GM19397 (cell line): ENCODE data around the gene RMI1.
A peak's percentile ranks its signal among the peaks of the same experiment; 100 is the strongest.
"Not testable (repeated sequence)": the region's sequence is repeated elsewhere in the genome, so short reads cannot be mapped to it uniquely, and the experiment has no call there.

Experiments
- ATAC-seq: cut with Tn5 transposase; IDR thresholded peaks from one replicate; pipeline ENCODE4 v1.9.1; 2021; ENCODE audit warnings: mild to moderate bottlenecking, moderate library complexity; ENCODE audit not compliant: unreplicated experiment

RMI1 gene

DNA sequence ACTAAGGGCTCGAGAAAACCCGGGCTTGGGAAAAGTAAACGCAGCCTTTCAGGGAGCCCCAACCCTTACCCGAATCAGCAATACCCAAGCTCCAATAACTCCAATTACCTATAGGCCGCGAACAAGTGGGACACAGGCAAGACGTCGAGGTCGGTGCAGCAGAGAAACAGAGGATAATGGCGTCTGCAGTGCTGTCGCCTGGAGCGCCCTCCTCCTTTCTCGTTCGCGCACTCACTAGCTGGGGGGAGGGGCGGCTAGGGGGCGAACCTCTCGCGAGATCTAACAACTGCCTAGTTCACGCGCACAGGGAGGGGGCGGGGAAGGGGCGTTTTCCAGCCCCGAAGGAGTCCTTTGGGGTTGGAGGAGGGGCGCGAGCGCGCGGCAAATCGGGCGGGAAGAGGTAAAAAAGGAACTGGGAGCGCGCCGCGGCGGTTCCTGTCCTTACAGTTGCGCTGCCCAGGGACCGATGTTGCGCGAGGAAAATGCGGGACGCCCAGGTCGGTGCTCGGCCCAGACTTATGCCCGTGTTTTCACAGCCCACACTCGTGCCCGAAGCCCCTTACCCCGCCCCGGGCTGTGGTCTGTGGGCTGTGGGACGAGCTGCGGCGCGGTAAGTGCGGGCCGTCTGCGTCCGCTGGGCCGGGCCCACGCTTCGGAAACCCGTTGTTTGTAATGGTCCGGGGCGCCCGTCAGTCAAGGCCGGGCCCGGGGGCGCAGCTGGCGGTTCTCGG is at the start of gene RMI1:
Gene RMI1, plus strand, starts transcription at position 411 of the 731 bp plus-strand sequence. CDS start 20,182 bp downstream, outside the sequence.
- peak; percentile 75 for ATAC-seq

DNA sequence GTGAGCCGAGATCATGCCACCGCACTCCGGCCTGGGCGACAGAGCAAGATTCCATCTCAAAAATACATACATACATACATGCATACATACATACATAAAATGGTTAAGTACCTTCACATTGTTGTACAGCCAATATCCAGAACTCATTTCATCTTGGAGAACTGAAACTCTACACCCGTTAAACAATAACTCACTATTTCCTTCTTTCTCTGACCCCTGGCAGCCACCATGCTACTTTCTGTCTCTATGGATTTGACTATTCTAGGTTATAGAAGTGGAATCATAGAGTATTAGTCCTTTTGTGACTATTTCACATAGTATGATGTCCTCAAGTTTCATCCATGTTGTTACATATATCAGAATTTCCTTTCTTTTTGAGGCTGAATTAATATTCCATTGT is 49.7 kb upstream of the RMI1 start:
- no peak for ATAC-seq

- ATAC-seq = no peak
These were observed 48.6 kb upstream of the RMI1 start for GRCh38 chr9:83932011-83932410.

DNA sequence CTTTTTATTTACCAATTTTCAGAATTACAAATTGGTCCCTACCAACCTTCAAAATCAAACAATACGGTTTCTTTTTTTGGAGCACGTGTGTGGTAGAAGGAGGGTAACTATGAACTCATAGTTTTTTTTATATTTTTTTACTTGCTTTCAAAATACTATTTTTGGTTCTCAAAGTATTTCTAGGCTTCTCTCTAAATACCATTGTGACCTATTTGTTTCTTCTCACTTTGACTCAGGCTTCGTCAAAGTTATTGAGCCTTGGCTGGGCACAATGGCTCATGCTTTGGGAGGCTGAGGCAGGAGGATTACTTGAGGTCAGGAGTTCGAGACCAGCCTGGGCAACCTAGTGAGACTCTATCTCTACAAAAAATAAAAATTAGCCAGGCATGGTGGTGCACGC is 47.8 kb upstream of the RMI1 start:
- no peak for ATAC-seq

GRCh38 chr9:83933790-83934189 is 46.8 kb upstream of the RMI1 start:
- ATAC-seq = no peak

DNA sequence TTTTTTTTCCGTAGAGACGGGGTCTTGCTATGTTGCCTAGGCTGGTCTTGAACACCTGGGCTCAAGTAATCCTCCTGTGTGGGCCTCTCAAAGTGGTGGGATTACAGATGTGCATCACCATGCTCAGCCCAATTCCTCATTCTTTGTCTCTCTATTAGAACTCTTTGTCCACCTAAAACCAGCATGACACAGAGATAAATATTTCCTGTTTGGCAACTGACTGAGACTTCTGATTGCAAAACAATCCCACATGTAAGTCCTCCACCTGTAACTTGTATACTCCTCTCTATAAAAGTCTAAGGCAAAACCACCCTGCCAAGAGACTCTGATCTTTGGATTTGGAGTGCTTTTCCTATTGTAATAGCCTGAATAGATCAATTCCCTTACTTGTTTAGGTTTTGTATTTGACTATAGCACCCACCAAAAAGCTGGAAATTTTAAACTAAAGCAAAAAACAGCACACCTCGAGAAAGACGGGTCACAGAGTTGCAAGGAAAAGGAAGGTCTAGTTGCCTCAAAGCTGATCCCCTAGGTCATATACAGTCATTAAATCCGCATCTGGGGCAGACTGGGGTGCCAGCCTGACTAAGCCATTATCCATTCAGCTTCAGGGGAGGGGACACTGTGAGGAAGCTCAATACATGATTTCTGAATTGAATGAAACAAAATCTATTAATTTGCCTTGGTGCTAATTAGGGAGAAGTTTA is 45.9 kb upstream of the RMI1 start:
- ATAC-seq = no peak

GRCh38 chr9:83935276-83935935 is 45.2 kb upstream of the RMI1 start:
- no peak for ATAC-seq

DNA sequence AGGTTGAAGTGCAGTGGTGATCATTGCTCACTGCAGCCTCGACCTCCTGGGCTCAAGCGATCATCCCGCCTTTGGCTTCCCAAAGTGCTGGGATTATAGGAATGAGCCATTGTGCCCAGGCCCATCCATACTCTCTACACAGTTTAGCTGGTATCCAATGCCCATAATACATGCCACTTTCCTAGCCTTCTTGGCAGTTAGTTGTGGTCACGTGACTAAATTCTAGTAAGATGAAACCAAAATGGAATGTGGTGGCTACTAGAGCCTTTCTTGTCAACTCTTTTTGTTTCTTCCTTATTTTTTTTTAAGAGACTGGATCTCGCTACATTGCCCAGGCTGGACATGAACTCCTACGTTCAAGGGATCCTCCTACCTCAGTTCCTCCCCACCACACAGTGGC is 44.1 kb upstream of the RMI1 start:
- ATAC-seq = no peak

DNA sequence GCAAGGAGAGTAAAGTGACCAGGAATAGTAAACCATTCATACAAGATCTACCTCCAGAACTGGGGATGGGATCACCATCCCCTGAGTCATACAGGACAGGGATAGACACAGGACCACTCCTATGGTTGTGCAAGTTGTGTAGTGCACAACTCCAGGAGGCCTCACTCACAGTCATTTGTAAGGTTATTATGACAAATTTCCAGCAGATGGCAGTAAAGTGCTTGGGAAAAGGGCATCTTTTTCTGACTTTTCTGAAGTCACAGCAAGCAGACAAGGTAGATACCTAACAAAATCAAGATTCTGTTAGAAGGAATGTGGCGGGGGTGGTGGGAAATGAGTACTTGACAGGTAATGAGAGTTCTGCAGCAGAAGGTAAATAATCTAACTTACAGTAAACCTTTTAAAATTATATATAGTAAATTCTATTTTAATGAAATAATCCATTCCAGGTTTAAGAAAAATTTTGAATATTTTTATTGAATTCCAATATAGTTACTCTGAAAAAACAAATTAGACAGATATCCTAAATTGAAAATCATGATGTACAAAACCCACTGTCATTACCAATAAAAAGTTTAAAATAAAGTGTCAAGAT is 42.6 kb upstream of the RMI1 start:
- peak; percentile 65 for ATAC-seq

DNA sequence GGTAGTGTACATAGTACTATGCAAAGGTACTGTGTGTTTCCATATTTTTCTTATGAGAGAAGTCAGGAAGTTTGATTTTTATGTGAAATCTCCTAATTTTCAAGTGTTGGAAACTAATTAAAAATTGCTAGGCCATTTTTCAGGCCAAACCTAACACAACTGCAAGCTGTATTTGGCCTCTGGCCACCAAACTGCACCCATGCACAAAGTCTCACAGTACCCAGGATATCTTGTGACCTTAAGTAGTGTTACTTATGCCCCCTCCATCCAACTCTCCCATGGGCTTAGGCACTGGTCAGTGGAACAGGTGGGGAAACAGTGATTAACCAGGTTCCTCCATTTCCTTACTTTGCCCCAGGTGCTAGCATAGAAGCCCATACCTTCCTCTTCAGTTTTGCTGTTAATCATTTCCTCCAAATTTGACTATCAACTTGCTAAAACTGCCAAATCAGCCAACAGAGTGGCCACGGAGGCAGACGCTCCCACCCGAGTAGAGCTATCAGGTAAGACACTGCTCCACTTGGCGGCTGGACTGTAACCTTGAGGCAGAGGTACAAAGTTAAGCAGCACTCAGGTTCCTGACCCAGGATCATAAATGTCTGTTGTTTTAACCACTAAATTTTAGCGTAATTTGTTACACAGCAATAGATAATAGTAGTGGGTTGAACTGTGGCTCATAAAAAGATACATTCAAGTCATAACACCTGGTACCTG is 39.9 kb upstream of the RMI1 start:
- no peak for ATAC-seq

- ATAC-seq = not testable (repeated sequence)
These were observed 32.5 kb upstream of the RMI1 start for GRCh38 chr9:83948096-83948495.

DNA sequence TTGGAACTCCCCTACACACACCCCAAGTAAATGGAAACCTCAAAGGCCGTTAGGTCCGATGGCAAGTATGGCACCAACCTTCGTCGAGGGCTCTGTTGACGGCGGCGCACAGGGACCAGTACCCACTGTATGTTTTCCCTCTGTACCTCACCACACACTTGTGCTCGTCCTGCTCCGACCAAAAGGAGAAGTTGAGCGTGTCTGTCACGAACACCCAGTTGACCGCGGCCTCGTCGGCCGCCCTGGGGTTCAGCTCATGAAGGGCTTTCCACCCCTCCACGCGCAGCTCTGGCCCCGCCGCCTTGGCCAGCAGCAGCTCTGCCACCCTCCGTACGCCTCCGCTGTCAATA is 24.5 kb upstream of the RMI1 start:
- ATAC-seq = peak; percentile 50

DNA sequence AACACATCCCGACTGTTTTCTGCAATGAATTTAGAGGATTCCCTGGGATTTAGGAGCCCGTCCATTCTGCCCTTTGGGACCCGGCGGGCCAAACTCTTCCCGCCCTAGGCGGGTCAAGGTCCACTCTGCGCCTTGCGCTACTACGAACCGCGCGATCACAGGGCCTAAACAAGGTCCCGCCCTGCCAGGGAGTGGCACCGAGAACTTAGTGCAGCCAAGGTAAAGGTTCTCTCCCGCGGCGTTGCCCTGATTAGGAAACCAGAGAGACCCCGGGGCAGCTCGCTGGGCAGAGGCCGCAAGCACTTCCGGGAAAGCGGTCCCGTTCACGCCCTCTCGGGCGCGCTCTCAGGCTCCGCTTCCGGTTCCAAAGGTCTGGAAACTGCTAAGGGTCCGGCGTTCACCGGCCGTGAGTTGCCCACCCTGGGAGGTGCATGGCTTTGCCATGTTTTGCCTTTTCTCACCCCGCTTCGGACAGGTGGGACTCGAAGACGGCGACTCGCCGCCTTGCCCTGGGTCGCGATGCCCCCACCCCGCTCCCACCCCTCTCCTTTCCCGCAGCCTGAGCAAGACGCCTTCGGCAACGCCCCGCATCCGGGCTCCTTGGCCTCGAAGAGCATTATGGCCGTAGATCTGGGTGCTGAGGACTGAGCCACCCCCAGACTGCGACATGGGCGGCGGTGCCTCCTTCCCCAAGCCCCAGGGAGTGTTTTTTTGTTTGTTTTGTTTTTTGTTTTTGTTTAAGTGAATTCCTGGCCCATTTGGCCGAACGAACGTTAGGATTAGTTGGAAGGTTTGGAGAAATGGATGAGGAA is 24.0 kb upstream of the RMI1 start:
- ATAC-seq = peak; percentile 82

GRCh38 chr9:83957248-83957513 is 23.4 kb upstream of the RMI1 start:
- ATAC-seq = no peak

DNA sequence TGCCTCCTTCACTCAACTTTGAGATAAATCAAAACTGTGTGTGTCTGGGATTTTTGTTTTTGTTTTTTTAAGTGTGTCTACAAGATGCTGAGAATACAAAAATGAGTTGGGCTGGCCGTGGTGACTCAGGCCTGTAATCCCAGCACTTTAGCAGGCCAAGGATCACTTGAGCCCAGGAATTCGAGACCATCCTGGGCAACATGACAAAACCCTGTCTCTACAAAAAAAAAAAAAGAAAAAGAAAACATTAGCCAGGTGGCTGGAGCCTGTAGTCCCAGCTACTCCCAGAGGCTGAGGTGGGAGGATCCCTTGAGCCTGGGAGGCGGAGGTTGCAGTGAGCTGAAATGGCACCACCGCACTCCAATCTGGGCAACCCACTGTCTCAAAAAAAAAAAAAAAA is 21.5 kb upstream of the RMI1 start:
- no peak for ATAC-seq

GRCh38 chr9:83960991-83961390 is 19.6 kb upstream of the RMI1 start:
- ATAC-seq = no peak

- ATAC-seq = no peak
These were observed 18.4 kb upstream of the RMI1 start for GRCh38 chr9:83962165-83962564.

DNA sequence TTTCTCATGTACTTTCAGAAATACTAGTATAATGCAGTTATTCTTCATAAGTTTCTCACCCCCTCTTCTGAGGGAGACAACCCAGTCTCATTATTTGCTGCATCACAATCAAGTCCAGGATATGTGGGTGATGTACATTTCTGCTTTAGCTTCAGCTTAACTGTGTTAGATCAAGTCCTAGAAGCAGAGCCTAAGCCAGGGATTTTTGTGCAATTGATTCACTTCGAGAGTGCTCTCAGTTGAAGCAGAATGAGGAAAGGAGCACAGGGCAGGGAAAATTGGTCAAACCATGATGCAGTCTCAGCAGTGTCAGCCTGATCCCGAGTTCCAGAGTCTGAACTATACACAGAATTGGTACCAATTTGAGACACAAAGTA is 15.6 kb upstream of the RMI1 start:
- no peak for ATAC-seq

GRCh38 chr9:83965350-83966208 is 15.0 kb upstream of the RMI1 start:
- no peak for ATAC-seq

DNA sequence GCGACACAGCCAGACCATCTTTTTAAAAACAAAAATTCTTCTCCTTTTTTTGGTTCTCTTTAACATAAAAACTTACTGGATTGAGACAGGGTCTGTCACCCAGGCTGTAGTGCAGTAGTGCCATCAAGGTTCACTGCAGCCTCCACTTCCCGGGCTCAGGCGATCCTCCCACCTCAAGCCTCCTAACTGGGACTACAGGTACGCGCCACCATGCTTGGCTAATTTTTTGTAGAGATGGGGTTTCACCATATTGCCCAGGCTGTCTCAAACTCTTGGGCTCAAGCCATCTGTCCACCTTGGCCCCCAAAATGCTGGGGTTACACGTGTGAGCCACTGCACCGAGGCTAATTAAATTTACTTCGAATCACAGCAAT is 14.4 kb upstream of the RMI1 start:
- no peak for ATAC-seq
